Heart left ventricle (tissue), 13 donors: ENCODE data around the gene DIP2B.

Source experiments
- POLR2A ChIP-seq, 2 donors: fragments of 450-650 bp; IDR thresholded peaks; one replicate each; pipeline ENCODE4 v1.6.1; 2017; ENCODE audit warnings: antibody characterized with exemption in 2 of 2, mild to moderate bottlenecking in 2 of 2, moderate library complexity in 2 of 2
- TF ChIP-seq, protein P1 (sequence below), 12 donors: fragments of 200-600 bp; sonication (generic) in 4 of 12; IDR thresholded peaks; one replicate each; pipeline versions ENCODE4 v1.5.0 to v1.8.0; 2018 to 2022; ENCODE audit warnings: antibody characterized with exemption in 12 of 12, mild to moderate bottlenecking in 5 of 12
- donor health status: ischemic (EF 13 %, LVEDD 7.1; RV severe dilation, severe dysfunction).
- donor health status: DM: no; HTN: yes; CAD: no.
- donor health status: DM: no; HTN: no; CAD: no.
- donor health status: ischemic (EF 25% LVEDD 6.9; RV normal size, moderate dysfunction).
- donor health status: ischemic (EF 25% LVEDD 5.7; RV mildly dilated, moderate dysfunction).
- donor health status: ischemic (EF 35%, LVEDD 5.7; RV mildly dilated, moderate dysfunction).
- donor health status: nonischemic (EF 11% LVEDD 7.7; RV severe dilation, severe dysfunction).
- donor health status: DM: yes; HTN: yes; CAD: no.
- donor health status: PGD.
- donor health status: ischemic (EF 29% LVEDD 5.4; RV normal size, mild dysfunction).
- donor health status: nonischemic (EF 23%, LVEDD 6.1; RV moderate dilation, normal function).

DNA sequence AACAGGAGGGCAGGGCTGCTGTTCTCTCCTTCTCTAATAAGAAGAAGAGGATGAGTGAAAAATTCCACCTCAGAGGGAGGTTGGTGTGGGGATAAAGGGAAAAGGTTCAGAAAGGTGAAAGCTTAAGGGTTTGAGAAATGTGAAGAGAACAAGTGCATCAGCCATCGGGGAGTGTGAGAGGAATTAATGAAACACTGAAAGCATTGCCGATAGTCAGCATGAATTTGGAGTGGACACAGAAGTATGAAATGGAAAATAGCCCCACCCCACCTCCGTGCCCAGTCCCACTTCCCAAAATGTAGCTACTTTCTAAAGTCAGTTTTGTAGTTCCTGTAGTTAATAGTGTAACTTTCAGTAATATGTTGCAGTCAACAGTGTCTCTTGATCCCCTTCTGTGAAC, 33.4 kb downstream of the DIP2B start:
- TF ChIP-seq, protein P1, sequence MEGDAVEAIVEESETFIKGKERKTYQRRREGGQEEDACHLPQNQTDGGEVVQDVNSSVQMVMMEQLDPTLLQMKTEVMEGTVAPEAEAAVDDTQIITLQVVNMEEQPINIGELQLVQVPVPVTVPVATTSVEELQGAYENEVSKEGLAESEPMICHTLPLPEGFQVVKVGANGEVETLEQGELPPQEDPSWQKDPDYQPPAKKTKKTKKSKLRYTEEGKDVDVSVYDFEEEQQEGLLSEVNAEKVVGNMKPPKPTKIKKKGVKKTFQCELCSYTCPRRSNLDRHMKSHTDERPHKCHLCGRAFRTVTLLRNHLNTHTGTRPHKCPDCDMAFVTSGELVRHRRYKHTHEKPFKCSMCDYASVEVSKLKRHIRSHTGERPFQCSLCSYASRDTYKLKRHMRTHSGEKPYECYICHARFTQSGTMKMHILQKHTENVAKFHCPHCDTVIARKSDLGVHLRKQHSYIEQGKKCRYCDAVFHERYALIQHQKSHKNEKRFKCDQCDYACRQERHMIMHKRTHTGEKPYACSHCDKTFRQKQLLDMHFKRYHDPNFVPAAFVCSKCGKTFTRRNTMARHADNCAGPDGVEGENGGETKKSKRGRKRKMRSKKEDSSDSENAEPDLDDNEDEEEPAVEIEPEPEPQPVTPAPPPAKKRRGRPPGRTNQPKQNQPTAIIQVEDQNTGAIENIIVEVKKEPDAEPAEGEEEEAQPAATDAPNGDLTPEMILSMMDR (IDR thresholded peaks at IDR 0.05) = no peak
- TF ChIP-seq POLR2A (IDR thresholded peaks at IDR 0.05) = no peak
